K562 (cell line): ENCODE results near the gene DTNBP1. TPM values are rescaled to one million over a fixed set of nuclear protein-coding genes. Genes with fewer than 3 reads are reported as not detected.

Source experiments
- ARID3A ChIP-seq: IDR thresholded peaks from 2 replicates; pipeline ENCODE4 v1.6.1; 2012; ENCODE audit warnings: low read depth, low read length, improper control_type of control experiment, borderline replicate concordance
- CEBPG ChIP-seq, 3 experiments: fragments of 200-800 bp in 1 of 3; sonication (Bioruptor generic) in 1 of 3; sonication (generic) in 1 of 3; formaldehyde crosslinking in 1 of 3; IDR thresholded peaks in 2 of 3; conservative IDR thresholded peaks in 1 of 3; 2 replicates each; pipeline versions ENCODE4 v1.6.1 to v1.8.0; 2016 to 2022; ENCODE audit warnings: missing compliant biosample characterization in 2 of 3, missing genetic modification characterization in 2 of 3, mild to moderate bottlenecking in 1 of 3, missing genetic modification reagents in 1 of 3
- E4F1 ChIP-seq: fragments of 250-450 bp; sonication (Bioruptor Pico); IDR thresholded peaks from 2 replicates; pipeline ENCODE4 v1.5.0; 2021; ENCODE audit warnings: mild to moderate bottlenecking, borderline replicate concordance
- MYC ChIP-seq, 2 experiments: fragments of 250-450 bp in 1 of 2; sonication (Bioruptor Pico) in 1 of 2; IDR thresholded peaks; 2 replicates each; pipeline versions ENCODE4 v1.5.1 to v1.6.1; 2012 to 2021; ENCODE audit warnings: low read depth in 2 of 2, borderline replicate concordance in 1 of 2, improper control_type of control experiment in 1 of 2, low read length in 1 of 2, mild to moderate bottlenecking in 1 of 2, moderate library complexity in 1 of 2
- TFAP4 ChIP-seq: sonication (generic); formaldehyde crosslinking; IDR thresholded peaks from 2 replicates; pipeline ENCODE4 v1.8.0; 2022; ENCODE audit warnings: missing genetic modification reagents, mild to moderate bottlenecking, moderate library complexity, borderline replicate concordance
- THRA ChIP-seq: fragments of 450-650 bp; IDR thresholded peaks from 2 replicates; pipeline ENCODE4 v1.6.1; 2017; ENCODE audit warnings: mild to moderate bottlenecking, moderate library complexity
- ZNF175 ChIP-seq: fragments of 200-800 bp; sonication (Bioruptor generic); IDR thresholded peaks from 2 replicates; pipeline ENCODE4 v1.6.1; 2016; ENCODE audit warnings: low read depth, mild to moderate bottlenecking, missing genetic modification characterization, missing compliant biosample characterization
- polyA plus RNA-seq, 8 experiments: library from polyadenylated mRNA; depleted of rRNA in 4 of 8; stranded (reverse) in 5 of 8; unstranded in 3 of 8; fragments of >200 nt; fragmentation: Nextera tagmentation in 2 of 8; fragmentation: Illumina TruSeq in 1 of 8; extraction: Ambion mirVana in 2 of 8; extraction: Trizol in 1 of 8; gene quantifications; 2 replicates each; pipeline versions ENCODE4 v1.2.1 to v1.2.3, GENCODE V29; 2011 to 2014; ENCODE audit warnings: inconsistent platforms in 1 of 8, missing spikeins in 1 of 8
- total RNA-seq, 7 experiments: library from RNA; depleted of rRNA in 6 of 7; stranded (reverse); fragments of >200 nt in 6 of 7; fragmentation: Illumina TruSeq in 2 of 7; extraction: Trizol in 2 of 7; gene quantifications; 2 replicates each; pipeline versions ENCODE4 v1.2.1 to v1.2.3, GENCODE V29; 2011 to 2021; ENCODE audit warnings: low replicate concordance in 1 of 7

Gene DTNBP1
- total and polyA plus RNA-seq, 9 of the 15 experiments (the other 6 are each of a cell fraction or from before 2014, with no cell fraction given) = 16.7 to 54.5 (median 21.4) TPM

- TF ChIP-seq CEBPG (CRISPR knock-in tag; IDR thresholded peaks at IDR 0.05) (no peak), CEBPG (tag; conservative IDR thresholded peaks at IDR 0.05 in 1 of 2, IDR thresholded peaks at IDR 0.05 in 1 of 2) (peak in 1 of 2 experiments; percentile 55; a peak in 2 of 4 replicates), TFAP4 (CRISPR knock-in tag) (peak; percentile 53), ARID3A (no peak), MYC (IDR thresholded peaks at IDR 0.05; ENCODE audit: low read depth, low read length) (peak; percentile 26; the same call in 1 of the 2 replicates), MYC (CRISPR knock-in tag; IDR thresholded peaks at IDR 0.05; ENCODE audit: borderline replicate concordance, low read depth) (no peak), E4F1 (CRISPR knock-in tag) (no peak), THRA (no peak), ZNF175 (CRISPR knock-in tag) (peak; percentile 61; the same call in 1 of the 2 replicates)
These were observed 35.8 kb downstream of the DTNBP1 start (continued) for GRCh38 chr6:15626878-15627674.
